ENCODE measurements around the gene CSTPP1. TPM values are rescaled to one million over a fixed set of nuclear protein-coding genes. Genes with fewer than 3 reads are reported as not detected.

The CSTPP1 gene, protein sequence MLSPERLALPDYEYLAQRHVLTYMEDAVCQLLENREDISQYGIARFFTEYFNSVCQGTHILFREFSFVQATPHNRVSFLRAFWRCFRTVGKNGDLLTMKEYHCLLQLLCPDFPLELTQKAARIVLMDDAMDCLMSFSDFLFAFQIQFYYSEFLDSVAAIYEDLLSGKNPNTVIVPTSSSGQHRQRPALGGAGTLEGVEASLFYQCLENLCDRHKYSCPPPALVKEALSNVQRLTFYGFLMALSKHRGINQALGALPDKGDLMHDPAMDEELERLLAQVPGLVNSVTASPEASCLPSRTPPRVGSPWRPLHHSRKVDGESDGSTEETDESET
- total RNA-seq (15.5 TPM), polyA plus RNA-seq (10 to 100 TPM; 15.1 to 18.3 (median 15.6) TPM)

DNA sequence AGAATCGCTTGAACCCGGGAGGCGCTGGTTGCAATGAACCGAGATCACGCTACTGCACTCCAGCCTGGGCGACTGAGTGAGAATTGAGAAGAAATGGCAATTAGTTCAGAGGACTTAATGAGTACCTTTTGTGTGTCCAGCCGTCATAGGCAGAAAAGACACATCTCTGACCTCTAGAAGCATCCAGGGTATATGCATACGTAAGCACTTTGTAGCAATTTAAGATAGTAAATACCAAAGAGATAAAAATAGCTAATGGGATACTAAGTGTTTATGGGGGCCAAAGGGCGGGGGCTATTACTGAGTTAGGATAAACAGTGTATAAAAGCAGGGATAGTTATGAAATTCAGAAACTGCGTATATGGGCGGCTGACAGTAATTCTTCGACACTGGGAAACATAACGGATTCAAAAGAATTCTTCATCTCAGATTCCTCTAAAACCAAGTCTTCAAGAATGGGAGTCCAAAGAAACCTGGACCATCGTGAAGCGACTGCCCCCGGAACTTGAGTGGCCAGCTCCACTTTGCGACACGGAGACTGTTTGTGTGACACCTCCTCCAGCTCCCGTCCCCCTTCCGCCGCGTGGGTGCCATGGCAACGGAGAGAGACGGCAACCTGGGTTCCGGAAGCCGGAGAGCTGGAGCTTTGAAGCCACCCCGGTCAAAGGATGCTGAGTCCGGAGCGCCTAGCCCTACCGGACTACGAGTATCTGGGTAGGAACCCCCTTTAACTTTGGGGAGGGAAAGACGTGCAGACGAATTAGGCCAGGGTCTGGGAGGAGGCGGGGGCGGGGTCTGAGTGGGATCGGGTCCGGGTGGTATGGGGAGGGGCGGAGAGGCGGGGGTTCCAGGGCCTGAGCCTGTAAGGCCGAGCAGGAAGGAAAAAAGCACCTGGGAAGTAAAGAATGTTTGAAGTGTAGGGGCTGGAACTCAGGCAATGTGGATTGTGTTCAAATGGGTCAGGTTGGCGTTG, at the start of gene CSTPP1:
Gene CSTPP1, plus strand, starts transcription at position 624 of the 973 bp plus-strand sequence. Its CDS starts 45 bp downstream, at position 669.
- peak within 1 kb of the TSS; percentile 80 for H3K4me3 ChIP-seq (ENCODE audit: low read depth, low read length)
- H3K9me3 ChIP-seq (ENCODE audit: control insufficient read depth in 2 of 2, low read length in 2 of 2) = no peaks in the 10 kb centered on the region
- H3K27ac Mint-ChIP-seq = peak within 1 kb of the TSS; percentile 84 to 97 (median 97)
- ATAC-seq (ENCODE audit: low read depth in 2 of 2) (peak; percentile 93 to 97), DNase-seq (peak; percentile 86 to 95 (median 88))
- no peaks in the 10 kb centered on the region for H3K36me3 ChIP-seq (ENCODE audit: control insufficient read depth, insufficient read depth, low read length)
- H3K9me3 Mint-ChIP-seq = no peaks in the 10 kb centered on the region
- H3K36me3 Mint-ChIP-seq = peaks cover 9% of the 10 kb centered on the region
- H3K27ac ChIP-seq (ENCODE audit: insufficient read depth, low read length, poor library complexity, severe bottlenecking) = peak within 1 kb of the TSS; percentile 75
- peaks cover 12% of the 10 kb centered on the region for H3K4me1 ChIP-seq (ENCODE audit: control insufficient read depth, insufficient read depth, low read length, poor library complexity, severe bottlenecking)
- H3K27me3 Mint-ChIP-seq = peaks cover 17% of the 10 kb centered on the region
- H3K4me3 Mint-ChIP-seq = peak within 1 kb of the TSS; percentile 82 to 97 (median 94)
- peaks cover 2% of the 10 kb centered on the region for H3K27me3 ChIP-seq (ENCODE audit: control insufficient read depth, insufficient read depth, low read length)
- H3K4me1 Mint-ChIP-seq = peaks cover 8 to 22% (median 13%) of the 10 kb centered on the region in 4 donors

DNA sequence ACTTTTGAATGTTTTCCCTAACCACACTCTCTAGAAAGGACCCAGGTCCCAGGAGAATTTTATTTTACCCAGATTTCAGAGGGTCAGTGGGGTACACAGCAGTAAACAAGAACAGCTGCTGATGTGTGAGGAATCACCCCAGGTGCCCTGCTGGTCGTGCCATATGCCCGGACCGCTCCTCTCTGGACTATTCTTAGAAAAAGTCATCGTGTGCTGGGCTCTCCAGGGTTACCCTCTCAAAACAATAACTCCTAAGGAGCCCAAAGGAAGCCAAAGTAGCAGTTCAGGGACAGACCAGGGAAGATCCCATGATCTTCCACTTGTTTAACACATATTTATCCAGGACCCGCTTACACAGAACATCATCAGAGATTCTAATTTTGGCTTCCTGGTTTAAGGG, 47.9 kb upstream of the CSTPP1 start:
- H3K4me1 Mint-ChIP-seq = peaks cover 0 to 3% (median 0%) of the 10 kb centered on the region in 4 donors
- Histone ChIP-seq H3K9me3 (ENCODE audit: control insufficient read depth in 2 of 2, low read length in 2 of 2) (no peaks in the 10 kb centered on the region), H3K27me3 (ENCODE audit: control insufficient read depth, insufficient read depth, low read length) (no peaks in the 10 kb centered on the region), H3K36me3 (ENCODE audit: control insufficient read depth, insufficient read depth, low read length) (no peaks in the 10 kb centered on the region), H3K4me3 (ENCODE audit: low read depth, low read length) (no peak overlapping the region), H3K4me1 (ENCODE audit: control insufficient read depth, insufficient read depth, low read length, poor library complexity, severe bottlenecking) (no peaks in the 10 kb centered on the region), H3K27ac (ENCODE audit: insufficient read depth, low read length, poor library complexity, severe bottlenecking) (no peak overlapping the region)
- ATAC-seq (ENCODE audit: low read depth in 2 of 2) (no peak), DNase-seq (no peak)
- no peak overlapping the region for H3K4me3 Mint-ChIP-seq
- H3K9me3 Mint-ChIP-seq = peaks cover 0 to 2% (median 0%) of the 10 kb centered on the region in 7 donors
- H3K27me3 Mint-ChIP-seq = peaks cover 13% of the 10 kb centered on the region
- H3K36me3 Mint-ChIP-seq = no peaks in the 10 kb centered on the region
- H3K27ac Mint-ChIP-seq = no peak overlapping the region

DNA sequence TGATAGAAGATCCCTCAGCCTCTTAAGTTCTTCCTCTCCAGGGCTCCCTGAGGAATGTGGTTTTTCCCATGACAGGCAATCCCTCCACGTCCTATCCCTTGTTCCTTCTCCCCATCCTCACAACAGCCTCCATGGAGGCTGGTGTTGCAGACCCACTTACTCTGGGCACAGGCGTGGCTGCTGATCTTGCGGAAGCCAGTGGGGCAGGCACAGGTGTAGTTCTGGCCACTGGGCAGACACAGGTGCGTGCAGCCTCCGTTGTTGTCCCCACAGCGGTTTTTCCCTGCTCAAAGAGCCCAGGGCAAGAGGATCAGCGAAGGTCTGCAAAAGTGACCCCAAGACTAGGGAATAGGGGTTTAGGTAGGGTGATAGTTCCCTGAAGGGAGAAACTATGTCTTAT, 47.3 kb upstream of the CSTPP1 start:
- no peaks in the 10 kb centered on the region for H3K9me3 ChIP-seq (ENCODE audit: control insufficient read depth in 2 of 2, low read length in 2 of 2)
- no peak overlapping the region for H3K27ac ChIP-seq (ENCODE audit: insufficient read depth, low read length, poor library complexity, severe bottlenecking)
- Mint-ChIP-seq H3K4me1 (peaks cover 0 to 3% (median 0%) of the 10 kb centered on the region in 4 donors), H3K27me3 (peaks cover 9% of the 10 kb centered on the region), H3K4me3 (no peak overlapping the region), H3K9me3 (peaks cover 0 to 2% (median 0%) of the 10 kb centered on the region in 7 donors), H3K27ac (peak overlapping the region in 1 of 3 donors; percentile 85), H3K36me3 (no peaks in the 10 kb centered on the region)
- H3K4me1 ChIP-seq (ENCODE audit: control insufficient read depth, insufficient read depth, low read length, poor library complexity, severe bottlenecking) = no peaks in the 10 kb centered on the region
- ATAC-seq (ENCODE audit: low read depth in 2 of 2) (no peak), DNase-seq (no peak)
- H3K27me3 ChIP-seq (ENCODE audit: control insufficient read depth, insufficient read depth, low read length) = no peaks in the 10 kb centered on the region
- H3K36me3 ChIP-seq (ENCODE audit: control insufficient read depth, insufficient read depth, low read length) = no peaks in the 10 kb centered on the region
- H3K4me3 ChIP-seq (ENCODE audit: low read depth, low read length) = no peak overlapping the region

DNA sequence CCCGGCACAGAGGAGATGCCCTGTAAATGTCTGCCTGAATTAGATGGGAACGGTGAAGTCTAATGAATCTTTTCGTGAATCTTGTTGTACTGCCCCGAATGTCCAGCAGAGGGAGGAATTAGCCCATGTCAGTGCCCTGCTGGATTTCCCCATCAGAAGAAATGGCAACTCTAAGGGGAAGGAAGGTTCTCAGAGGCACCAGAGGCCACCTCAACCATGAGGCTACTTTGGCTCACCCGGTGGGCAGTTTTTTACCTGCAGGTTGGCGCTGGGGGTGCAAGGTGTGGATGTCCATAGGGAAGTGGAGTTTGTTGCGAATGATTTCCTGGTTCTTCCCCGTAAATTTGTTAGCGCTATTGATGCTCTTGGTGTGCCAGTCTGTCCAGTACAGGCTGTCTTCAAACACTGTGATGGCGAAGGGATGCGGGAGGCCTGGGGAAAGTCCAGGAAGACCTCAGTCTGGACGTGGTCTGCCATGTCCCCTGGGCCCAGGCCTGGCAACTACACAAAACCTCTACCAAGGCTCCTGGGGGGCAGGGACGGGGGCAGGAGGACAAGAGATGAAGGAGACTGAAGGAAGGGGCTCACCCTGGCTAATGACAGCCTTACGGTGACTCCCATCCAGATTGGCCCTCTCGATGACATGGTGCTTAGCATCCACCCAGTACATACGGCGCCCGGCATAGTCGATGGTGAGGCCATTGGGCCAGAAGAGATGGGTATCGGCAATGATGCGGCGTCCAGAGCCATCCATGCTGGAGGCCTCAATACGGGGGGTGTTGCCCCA, 46.7 kb upstream of the CSTPP1 start:
- Mint-ChIP-seq H3K36me3 (no peaks in the 10 kb centered on the region), H3K27ac (peak overlapping the region in 2 of 3 donors; percentile 77 to 85), H3K4me3 (no peak overlapping the region), H3K27me3 (peaks cover 9% of the 10 kb centered on the region), H3K4me1 (peaks cover 0 to 3% (median 0%) of the 10 kb centered on the region in 4 donors), H3K9me3 (peaks cover 0 to 2% (median 0%) of the 10 kb centered on the region in 7 donors)
- Histone ChIP-seq H3K27me3 (ENCODE audit: control insufficient read depth, insufficient read depth, low read length) (no peaks in the 10 kb centered on the region), H3K4me1 (ENCODE audit: control insufficient read depth, insufficient read depth, low read length, poor library complexity, severe bottlenecking) (no peaks in the 10 kb centered on the region), H3K4me3 (ENCODE audit: low read depth, low read length) (no peak overlapping the region), H3K36me3 (ENCODE audit: control insufficient read depth, insufficient read depth, low read length) (no peaks in the 10 kb centered on the region), H3K27ac (ENCODE audit: insufficient read depth, low read length, poor library complexity, severe bottlenecking) (no peak overlapping the region), H3K9me3 (ENCODE audit: control insufficient read depth in 2 of 2, low read length in 2 of 2) (no peaks in the 10 kb centered on the region)
- peak; percentile 53 to 78 (median 73) for DNase-seq
- peak; percentile 77 to 85 for ATAC-seq (ENCODE audit: low read depth in 2 of 2)

DNA sequence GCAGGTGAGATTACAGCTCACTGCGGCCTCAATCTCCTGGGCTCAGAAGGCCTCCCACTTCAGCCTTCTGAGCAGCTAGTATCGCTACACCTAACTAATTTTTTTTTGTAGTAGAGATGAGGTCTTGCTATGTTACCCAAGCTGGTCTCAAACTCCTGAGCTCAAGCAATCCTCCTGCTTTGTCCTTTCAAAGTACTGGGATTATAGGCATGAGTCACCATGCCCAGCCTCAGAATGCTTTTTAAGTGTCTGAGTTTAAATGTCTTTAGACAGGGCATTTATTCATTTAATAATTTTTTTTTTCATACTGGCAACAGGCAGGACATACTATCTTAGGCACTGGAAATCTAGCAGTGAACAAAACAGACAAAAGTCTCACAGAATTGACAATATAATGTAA, 45.9 kb upstream of the CSTPP1 start:
- peaks cover 0 to 2% (median 0%) of the 10 kb centered on the region in 7 donors for H3K9me3 Mint-ChIP-seq
- Histone ChIP-seq H3K9me3 (ENCODE audit: control insufficient read depth in 2 of 2, low read length in 2 of 2) (no peaks in the 10 kb centered on the region), H3K27me3 (ENCODE audit: control insufficient read depth, insufficient read depth, low read length) (no peaks in the 10 kb centered on the region), H3K4me3 (ENCODE audit: low read depth, low read length) (no peak overlapping the region), H3K27ac (ENCODE audit: insufficient read depth, low read length, poor library complexity, severe bottlenecking) (no peak overlapping the region), H3K36me3 (ENCODE audit: control insufficient read depth, insufficient read depth, low read length) (no peaks in the 10 kb centered on the region), H3K4me1 (ENCODE audit: control insufficient read depth, insufficient read depth, low read length, poor library complexity, severe bottlenecking) (no peaks in the 10 kb centered on the region)
- ATAC-seq (ENCODE audit: low read depth in 2 of 2) (no peak), DNase-seq (no peak)
- H3K27ac Mint-ChIP-seq = peak overlapping the region in 1 of 3 donors; percentile 77
- H3K27me3 Mint-ChIP-seq = peaks cover 9% of the 10 kb centered on the region
- peaks cover 0 to 3% (median 0%) of the 10 kb centered on the region in 4 donors for H3K4me1 Mint-ChIP-seq
- no peaks in the 10 kb centered on the region for H3K36me3 Mint-ChIP-seq
- no peak overlapping the region for H3K4me3 Mint-ChIP-seq

DNA sequence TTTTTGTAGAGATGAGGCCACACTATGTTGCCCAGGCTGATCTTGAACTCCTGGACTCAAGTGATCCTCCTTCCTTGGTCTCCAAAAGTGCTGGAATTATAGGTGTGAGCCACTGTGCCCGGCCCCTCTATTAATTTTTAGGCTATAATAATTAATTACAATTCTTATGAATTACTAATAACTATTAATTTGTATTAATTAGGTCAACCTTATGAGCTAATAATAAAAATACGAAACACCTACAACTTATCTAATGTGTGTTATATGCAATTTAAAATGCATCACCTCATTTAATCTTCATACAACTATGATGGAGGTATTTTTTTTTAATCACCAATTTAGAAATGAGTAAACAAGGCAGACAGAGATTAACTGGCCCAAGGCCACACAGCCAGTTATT, 44.5 kb upstream of the CSTPP1 start:
- H3K9me3 Mint-ChIP-seq = peaks cover 0 to 2% (median 0%) of the 10 kb centered on the region in 7 donors
- peaks cover 9% of the 10 kb centered on the region for H3K27me3 Mint-ChIP-seq
- H3K27ac Mint-ChIP-seq = no peak overlapping the region
- no peak overlapping the region for H3K4me3 Mint-ChIP-seq
- Histone ChIP-seq H3K9me3 (ENCODE audit: control insufficient read depth in 2 of 2, low read length in 2 of 2) (no peaks in the 10 kb centered on the region), H3K27ac (ENCODE audit: insufficient read depth, low read length, poor library complexity, severe bottlenecking) (no peak overlapping the region), H3K4me3 (ENCODE audit: low read depth, low read length) (no peak overlapping the region), H3K27me3 (ENCODE audit: control insufficient read depth, insufficient read depth, low read length) (no peaks in the 10 kb centered on the region), H3K4me1 (ENCODE audit: control insufficient read depth, insufficient read depth, low read length, poor library complexity, severe bottlenecking) (no peaks in the 10 kb centered on the region), H3K36me3 (ENCODE audit: control insufficient read depth, insufficient read depth, low read length) (no peaks in the 10 kb centered on the region)
- no peaks in the 10 kb centered on the region for H3K36me3 Mint-ChIP-seq
- DNase-seq (no peak), ATAC-seq (ENCODE audit: low read depth in 2 of 2) (no peak)
- peaks cover 0 to 3% (median 0%) of the 10 kb centered on the region in 4 donors for H3K4me1 Mint-ChIP-seq

DNA sequence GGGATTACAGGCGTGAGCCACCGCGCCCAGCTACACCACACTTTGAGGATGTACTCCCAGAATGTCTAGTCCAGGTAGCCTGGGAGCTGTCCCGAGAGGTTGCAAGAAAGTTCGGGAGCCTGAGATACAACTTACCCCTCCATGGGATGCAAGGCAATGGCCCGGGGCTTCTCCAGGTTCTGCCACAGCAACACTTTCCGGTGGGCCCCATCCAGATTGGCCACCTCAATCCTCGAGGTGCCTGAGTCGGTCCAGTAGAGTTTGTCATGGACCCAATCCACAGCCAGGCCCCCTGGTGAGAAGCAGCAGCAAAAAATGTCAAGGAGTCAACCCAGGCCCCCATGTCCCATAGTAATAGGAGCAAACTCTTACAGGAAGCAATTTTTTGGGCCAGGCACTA, 43.7 kb upstream of the CSTPP1 start:
- Histone ChIP-seq H3K4me3 (ENCODE audit: low read depth, low read length) (no peak overlapping the region), H3K27me3 (ENCODE audit: control insufficient read depth, insufficient read depth, low read length) (no peaks in the 10 kb centered on the region), H3K27ac (ENCODE audit: insufficient read depth, low read length, poor library complexity, severe bottlenecking) (no peak overlapping the region), H3K36me3 (ENCODE audit: control insufficient read depth, insufficient read depth, low read length) (no peaks in the 10 kb centered on the region), H3K4me1 (ENCODE audit: control insufficient read depth, insufficient read depth, low read length, poor library complexity, severe bottlenecking) (no peaks in the 10 kb centered on the region), H3K9me3 (ENCODE audit: control insufficient read depth in 2 of 2, low read length in 2 of 2) (no peaks in the 10 kb centered on the region)
- peaks cover 9% of the 10 kb centered on the region for H3K27me3 Mint-ChIP-seq
- H3K4me1 Mint-ChIP-seq = peaks cover 0 to 3% (median 0%) of the 10 kb centered on the region in 4 donors
- ATAC-seq (ENCODE audit: low read depth in 2 of 2) (no peak), DNase-seq (no peak)
- H3K4me3 Mint-ChIP-seq = no peak overlapping the region
- no peaks in the 10 kb centered on the region for H3K36me3 Mint-ChIP-seq
- peaks cover 0 to 2% (median 0%) of the 10 kb centered on the region in 7 donors for H3K9me3 Mint-ChIP-seq
- no peak overlapping the region for H3K27ac Mint-ChIP-seq
